Stimulated activated CD4-positive, alpha-beta T cell treated with anti-CD3 and anti-CD28 coated beads, Interleukin-15, amount 100 ng/mL, for 24 hours (primary cell): Measurements from ENCODE around the gene SVOPL.

Source experiments
- DNase-seq: peaks from one replicate; pipeline ENCODE4 v3.0.0-alpha.2; 2020

The SVOPL gene

DNA sequence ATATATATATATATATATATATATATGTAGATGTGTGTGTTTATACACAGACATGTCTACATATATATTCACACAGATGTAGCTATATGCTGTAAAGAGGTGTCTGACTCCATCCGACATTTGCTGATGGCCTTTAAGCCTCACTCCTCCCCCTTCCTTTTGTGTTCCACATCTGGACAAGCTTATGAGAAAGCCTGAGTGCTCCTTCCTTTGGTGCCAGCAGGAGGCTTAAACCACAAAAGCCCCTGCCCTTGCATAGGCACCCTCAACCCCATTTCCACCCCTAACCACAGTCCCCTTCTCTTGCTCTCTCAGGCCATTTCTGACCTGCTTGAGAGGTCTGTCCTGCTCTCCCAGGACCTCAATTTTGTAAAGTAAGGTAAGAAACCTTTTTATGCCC lies 98.7 kb downstream of the SVOPL start:
- no peak for DNase-seq

DNA sequence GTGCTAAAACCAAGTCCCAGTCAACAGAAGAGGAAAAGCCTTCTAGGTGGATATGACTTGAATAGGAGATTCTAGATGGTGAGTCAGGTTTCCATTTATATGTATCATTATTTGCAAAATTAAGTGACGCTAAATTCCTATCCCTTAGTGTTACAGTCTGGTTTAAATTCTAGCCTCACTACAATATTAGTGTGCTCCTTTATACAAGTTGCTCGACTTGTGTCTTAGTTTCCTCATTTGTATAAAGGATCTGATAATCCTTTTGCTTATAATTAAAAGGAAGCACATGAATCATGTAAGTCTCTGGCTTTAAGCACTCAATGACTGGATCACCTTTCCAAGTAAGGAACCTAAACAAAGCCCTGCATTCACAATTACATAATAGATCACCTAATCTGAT lies 105.7 kb downstream of the SVOPL start:
- no peak for DNase-seq

DNA sequence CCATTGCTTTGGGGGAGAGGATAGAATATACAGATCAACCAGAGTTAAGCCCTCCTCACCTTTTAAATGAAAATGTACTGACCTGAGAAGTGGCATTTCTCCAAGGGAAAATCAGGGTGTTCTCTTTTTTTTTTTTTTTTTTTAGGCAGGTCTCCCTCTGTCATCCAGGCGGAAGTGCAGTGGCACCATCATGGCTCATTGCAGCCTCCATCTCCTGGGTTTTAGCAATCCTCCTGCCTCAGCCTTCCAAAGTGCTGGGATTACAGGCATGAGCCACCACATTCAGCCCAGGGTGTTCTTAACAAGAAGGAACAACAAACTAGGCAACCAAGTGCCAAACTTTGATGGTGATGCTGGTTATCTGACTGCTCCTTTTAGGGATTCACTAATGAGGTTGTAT lies 111.0 kb downstream of the SVOPL start:
- DNase-seq: no peak

DNA sequence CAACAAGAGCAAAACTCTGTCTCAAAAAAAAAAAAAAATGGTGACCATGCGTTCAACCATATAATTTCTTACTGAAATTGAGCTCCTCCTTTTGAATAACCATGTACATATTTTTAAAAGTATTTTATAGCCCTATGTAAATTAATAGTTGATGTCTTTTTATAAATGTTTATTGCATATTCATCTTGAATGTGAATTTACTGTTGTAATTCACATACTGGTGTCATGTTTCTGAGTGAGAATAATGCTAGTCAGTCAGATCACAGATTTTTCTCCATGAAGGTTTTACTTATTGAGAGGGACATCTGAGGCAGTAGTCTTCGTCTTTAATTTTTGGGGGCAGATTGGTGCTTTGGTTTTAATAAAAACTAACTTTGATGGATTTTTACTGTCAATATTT lies 112.2 kb downstream of the SVOPL start:
- no peak for DNase-seq

DNA sequence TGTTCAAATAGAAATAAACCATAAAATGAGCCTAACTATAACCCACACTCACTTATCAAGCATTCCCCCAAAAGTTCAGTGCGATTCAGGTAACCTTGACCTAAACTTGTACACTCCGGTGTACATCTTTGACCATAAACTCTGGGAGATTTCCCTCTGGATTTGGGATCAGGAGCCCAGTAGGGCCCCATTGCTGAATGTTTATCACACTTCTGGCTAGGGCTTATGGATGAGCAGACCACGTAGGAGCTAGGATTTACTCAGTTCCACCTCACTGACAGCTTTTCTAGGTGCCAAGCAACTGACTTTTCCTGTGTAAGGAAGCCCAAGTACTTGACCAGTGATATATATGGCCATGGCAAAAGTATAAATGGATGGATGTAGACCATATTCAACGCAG lies 113.7 kb downstream of the SVOPL start:
- no peak for DNase-seq

DNA sequence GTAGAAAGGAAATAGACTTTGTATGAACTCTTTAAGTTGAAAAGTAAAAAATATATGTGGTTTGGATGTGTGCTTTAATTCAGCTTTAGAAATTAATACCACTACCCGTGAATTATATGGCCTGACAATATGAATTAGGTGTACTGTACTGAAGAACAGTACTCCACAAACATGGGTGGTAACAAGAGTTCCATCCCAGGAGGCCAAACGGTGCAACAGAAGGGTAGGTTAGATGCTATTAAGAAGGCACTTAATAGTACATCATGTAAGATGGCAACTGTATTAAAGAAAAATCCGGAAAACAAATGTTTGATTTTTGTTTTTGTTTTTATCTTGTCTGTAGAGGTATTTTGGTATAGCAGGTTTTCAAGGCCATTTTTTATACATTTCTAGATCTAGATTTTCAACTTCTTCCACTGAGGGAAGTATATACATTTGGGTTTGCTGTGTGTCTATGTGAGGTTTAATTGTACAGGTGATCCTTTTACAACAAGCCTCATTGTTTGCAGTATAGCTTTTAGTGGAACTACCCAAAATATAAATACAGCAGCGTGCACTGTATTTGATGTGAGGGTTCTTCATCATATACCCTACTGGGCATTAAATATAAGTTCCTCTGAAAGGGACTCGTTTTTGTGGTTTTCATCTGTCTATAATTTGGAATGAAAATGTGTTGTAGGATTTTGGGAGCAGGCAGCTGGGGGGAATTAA lies 115.7 kb downstream of the SVOPL start:
- DNase-seq: no peak

DNA sequence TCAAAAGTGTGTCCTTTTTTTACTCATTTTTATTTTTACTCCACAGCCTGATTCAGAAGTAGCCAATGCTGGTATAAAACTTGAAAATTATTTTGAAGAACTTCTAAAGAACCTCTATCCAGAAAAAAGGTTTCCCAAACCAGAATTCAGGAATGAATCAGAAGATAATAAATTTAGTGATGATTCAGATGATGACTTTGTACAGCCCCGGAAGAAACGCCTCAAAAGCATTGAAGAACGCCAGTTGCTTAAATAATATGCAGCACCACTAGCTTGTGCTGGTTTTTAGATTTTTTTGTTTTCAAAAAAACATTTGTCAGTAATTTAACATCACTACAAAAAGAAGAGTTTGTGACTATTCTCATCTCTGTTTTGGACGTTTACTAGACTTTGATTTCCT lies 116.5 kb downstream of the SVOPL start:
- no peak for DNase-seq

DNA sequence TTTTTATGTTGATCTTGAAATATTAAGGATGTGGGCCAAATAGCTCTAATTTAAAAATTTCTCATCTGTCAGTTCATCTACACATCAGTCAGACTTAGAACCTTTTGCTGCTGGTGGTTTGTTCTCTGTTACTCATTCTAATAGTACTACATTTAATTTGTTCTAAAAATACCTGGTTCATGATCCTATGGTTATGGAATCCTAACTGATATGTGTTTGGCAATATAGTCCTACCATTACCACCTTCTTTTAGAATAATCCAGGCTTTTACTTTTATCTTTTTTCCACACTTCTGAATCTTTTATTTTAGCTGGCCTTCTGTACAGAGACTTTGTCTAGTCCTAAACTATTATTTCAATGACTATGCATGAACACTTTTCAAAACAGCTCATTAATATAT lies 116.9 kb downstream of the SVOPL start:
- no peak for DNase-seq

DNA sequence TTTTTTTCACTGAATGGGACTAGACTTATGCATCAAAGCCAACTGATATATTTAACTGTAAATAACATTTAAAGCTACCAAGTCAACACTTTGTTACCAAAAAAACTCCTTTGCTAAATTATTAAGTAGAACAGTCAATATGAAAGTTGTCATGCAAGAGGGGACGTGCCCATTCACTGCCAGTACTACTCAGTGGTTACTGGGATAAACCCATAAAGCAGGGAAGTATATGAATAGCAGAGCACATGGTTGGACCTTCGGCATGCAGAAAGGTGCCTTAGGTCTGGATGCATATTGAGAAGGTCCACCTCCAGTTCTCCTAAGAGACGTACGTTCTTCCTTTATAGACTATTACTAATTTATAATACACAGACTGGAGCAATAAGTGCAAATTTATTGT lies 120.1 kb downstream of the SVOPL start:
- no peak for DNase-seq

DNA sequence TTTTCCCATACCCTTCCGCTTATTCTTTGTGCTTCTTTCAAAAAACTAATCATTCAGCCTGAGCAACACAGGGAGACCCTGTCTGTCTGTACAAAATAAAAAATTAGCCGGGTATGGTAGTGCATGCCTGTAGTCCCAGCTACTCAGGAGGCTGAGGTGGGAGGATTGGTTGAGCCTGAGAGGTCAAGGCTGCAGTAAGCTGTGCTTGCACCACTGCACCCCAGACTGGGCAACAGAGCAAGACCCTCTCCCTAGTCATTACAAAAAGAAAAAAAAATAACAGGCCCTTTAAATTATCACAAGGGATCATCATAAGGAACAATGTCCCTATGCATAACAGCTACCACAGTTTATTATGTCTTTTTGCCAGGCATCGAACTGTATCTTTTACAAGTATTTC lies 121.5 kb downstream of the SVOPL start:
- DNase-seq: no peak

DNA sequence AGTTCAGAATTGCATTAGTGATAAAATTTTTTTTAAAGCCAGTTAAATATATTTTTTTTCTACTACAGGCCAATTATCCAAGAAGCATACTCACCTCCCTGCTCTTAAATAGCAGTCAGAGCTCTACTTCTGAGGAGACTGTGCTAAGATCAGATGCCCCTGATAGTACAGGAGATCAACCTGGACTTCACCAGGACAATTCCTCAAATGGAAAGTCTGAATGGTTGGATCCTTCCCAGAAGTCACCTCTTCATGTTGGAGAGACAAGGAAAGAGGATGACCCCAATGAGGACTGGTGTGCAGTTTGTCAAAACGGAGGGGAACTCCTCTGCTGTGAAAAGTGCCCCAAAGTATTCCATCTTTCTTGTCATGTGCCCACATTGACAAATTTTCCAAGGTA lies 122.0 kb downstream of the SVOPL start:
- no peak for DNase-seq

DNA sequence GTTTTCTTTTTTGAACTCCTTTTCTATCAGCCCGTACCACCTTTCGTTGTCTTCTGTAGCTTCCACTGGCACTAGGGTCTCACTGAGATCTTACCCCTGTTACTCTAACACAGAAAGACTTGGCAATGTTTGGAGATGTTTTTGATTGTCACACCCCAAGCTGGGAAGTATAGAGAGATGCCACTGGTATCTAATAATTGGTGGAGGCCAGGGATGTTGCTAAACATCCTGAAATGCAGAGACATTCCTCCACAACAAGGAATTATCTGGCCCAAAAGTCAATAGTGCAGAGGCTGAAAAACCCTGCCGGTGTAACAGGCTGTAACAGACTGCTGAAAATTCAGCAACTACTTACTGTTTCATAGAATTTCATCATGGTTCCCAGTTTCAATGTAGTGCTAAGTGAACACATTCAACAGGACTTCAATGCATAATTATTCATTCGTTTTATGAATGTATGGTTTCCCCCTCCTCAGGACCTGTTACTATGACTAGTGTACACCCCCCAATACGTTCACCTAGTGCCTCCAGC lies 125.2 kb downstream of the SVOPL start:
- DNase-seq: no peak

DNA sequence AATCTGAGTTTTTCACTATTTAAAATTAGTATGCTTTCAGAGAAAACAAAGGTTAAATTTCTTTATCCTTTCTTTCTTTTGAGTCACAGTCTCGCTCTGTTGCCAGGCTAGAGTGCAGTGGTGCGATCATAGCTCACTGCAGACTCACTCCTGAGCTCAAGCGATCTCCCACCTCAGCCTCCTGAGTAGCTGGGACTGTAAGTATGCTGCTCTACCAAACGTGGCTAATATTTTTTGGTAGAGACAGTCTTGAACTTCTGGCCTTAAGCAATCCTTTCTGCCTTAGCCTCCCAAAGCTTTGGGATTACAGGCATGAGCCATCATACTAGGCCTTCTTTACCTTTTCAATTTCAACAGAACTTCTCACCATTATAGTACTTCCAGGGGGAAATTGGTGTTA lies 127.4 kb downstream of the SVOPL start:
- DNase-seq: no peak

DNA sequence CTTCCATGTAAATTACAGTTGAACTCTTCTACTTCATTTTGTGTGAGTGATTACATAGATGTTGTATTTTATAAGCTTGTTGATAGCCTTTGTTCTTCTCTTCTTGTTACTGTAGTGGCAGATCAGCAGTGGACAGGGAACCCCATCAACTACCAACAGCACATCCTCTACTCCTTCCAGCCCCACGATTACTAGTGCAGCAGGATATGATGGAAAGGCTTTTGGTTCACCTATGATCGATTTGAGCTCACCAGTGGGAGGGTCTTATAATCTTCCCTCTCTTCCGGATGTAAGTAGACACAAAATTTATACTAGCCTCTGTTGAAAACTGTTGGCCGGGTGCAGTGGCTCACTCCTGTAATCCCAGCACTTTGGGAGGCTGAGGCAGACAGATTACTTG lies 130.4 kb downstream of the SVOPL start:
- DNase-seq: no peak

DNA sequence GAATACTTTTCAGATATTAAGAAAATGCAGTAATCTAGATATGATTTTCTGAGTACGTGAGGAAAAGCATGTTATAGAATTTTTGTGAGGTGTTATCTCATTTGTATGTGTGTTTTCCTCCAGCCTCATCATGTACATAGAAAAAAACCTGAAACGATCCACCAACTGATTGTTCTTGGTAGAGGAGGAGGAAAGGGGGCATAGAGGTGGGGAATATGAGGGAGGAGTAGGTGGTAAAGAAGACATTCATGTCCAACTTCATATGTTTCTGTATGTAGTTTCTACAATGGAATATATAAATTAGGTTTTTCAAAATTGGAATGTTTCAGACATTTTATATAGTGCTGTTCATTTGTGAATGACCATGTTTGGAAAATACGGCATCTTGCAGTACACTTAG lies 131.7 kb downstream of the SVOPL start:
- DNase-seq: no peak

DNA sequence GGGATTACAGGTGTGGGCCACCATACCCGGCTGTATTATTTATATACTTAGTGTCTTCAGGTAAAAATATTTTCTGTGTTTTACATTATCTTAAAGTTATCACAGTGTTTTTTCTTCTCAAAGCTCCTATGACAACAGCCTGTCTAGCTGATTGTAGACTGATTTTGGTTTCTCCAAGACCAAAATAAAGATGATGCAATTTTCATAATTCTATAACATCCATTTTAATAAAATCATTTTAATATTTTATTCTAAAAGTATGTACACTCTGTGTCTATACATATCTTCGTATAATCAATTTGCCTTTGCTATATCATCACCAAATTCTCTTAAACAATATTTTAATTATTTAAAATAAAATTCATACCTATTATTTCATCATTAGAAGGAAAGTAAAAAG lies 132.5 kb downstream of the SVOPL start:
- DNase-seq: no peak

DNA sequence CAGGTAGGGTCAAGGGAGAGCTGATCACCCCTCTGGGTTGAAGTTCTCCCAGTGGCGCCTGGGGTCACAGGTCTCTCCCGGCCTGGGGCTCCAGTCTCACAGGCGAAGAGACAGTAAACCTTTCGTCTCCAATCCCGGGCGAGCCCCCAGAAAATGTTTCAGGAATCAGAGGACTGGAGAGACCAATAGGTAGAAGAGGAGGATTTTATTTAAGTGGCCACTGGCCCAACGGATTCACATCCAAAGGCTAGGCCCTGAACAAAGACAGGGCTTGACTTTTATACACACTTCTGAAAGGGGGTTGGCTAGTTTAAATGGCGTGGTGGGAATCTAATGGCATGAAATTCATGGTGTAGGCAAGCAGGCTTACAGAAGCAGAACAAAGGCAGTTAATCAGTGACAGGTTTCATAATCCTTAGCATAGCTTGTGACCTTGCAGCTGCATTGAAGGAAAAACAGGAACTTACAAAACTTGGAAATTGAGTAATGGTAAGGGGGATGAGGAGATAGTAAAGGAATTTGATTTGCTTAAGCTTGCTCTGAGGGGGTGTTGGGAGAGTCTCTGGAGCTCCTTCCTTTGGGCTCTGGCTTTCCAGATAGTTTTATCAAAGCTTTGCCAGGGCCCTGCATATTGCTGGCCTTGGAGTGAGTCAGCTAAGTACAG lies 135.6 kb downstream of the SVOPL start:
- no peak for DNase-seq

DNA sequence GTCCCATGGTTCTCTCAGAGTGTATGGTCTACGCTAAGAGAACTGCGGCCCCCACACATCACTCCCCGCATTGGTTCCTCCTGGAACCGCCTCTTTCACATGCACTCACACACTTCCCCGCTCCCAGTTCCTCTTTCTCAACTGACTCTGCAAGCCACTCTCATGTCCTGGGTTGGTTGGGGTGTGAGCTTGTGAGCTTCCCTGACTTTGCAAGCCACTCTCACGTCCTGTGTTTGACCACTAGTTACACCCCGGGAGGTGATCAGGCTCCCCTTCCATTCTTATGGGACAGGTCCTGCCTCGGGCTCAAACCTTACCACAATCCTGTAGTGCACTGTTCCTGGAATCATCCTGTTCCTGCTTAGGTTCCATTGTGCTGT lies 136.1 kb downstream of the SVOPL start:
- DNase-seq: no peak

DNA sequence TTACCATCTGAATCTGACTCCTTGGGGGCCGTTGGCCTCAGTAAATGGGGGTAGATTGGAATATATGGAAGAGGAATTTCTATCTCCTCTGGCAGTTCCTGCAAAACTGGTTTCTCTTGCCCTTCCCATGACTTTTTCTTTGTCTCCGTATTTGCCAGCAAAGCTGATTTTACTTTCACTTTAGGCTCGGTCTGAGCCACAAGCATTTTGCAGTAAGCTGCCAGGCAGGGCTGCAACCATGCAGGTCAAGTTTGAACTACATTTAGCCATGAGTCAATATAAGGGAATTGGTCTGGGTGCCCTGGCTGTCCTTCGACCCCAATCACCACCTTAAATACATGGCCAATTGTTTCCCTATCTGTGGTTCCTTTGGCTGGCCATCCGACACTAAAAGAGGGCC lies 136.8 kb downstream of the SVOPL start:
- no peak for DNase-seq

DNA sequence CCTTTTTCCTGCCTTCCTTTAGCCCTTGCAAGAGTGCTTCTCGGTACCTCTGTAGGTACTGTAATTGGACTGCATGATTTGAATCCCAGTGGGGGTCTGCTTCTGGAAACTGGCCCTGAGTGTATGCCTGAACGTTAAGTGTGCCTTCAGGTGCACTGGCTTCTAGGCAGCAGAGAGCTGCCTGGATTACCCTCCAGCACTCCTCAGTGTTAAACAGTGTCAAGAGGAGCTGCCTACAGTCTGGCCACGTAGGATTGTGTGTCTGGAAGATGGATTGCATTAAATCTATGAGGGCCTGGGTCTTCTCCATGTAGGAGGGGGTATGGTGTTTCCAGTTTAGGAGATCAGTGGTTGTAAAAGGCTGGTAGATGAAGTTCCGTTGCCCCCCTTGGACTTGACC lies 137.4 kb downstream of the SVOPL start:
- no peak for DNase-seq

DNA sequence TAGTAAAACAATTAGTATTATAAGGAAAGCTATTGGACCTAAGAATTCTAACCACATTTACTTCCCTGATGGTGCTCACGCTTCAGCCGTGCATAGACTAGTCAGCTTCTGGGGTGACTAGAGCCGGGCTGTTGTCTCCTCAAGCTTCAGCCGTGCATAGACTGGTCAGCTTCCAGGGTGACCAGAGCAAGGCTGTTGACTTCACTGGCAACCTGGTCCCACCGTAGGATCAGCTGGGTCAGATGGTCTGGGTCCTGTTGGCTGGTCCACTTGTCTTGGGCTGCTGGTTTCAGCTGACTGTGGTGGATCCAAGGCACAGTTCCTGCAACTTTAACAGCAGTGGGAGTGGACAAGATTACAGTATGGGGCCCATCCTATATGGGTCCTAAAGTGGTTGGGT lies 141.7 kb downstream of the SVOPL start:
- no peak for DNase-seq

DNA sequence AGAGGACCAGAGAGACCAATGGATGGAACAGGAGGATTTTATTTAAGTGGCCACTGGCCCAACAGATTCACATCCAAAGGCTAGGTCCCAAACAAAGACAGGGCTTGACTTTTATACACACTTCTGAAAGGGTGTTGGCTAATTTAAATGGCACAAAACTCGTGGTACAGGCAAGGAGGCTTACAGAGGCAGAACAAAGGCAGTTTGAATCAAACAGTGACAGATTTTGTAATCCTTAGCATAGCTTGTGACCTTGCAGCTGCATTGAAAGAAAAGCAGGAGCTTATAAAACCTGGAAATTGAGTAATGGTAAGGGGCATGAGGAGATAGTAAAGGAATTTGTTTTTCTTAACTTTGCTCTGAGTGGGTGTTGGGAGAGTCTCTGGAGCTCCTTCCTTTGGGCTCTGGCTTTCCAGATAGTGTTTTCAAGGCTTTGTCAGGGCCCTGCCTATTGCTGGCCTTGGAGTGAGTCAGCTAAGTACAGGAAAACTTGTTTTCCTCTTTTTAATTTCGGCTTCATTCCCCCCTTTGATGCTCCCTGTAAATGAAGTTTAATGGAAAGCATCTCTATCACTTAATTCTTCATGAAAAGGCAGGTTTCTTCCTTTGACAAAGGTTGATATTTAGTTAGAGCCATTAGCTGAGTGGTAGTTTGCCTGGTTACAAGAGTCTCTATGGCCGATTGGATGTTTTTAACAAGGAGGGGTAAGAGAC lies 144.2 kb downstream of the SVOPL start:
- DNase-seq: no peak

DNA sequence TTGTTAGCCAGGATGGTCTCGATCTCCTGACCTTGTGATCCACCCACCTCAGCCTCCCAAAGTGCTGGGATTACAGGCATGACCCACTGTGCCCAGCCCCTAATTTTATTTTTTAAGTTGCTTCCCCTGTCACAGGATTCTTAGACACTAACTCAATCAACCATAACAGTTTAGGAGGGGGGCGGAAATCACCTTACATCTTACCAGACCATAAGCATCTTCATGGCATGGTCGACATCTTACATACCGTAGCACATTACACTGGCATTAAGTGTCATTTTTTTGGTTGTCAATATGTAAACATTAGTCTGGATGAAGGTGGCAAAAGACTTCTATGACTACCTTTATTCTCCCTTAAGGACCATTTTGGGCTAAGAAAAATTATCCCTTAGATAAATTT lies 145.5 kb downstream of the SVOPL start:
- no peak for DNase-seq

DNA sequence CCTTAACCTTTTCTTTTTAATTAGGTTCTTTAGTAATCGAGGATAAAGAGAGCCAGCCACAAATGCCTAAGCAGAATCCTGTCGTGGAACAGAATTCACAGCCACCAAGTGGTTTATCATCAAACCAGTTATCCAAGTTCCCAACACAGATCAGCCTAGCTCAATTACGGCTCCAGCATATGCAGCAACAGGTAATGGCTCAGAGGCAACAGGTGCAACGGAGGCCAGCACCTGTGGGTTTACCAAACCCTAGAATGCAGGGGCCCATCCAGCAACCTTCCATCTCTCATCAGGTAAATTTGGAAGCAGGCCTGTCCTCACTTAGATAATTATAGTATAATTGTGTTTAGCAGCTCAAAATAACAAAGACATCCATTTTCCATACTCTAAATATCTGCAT lies 146.5 kb downstream of the SVOPL start:
- DNase-seq: no peak
